GM12892 (cell line): ENCODE measurements around the gene GIGYF2.

Source experiments
- DNase-seq: peaks from one replicate; pipeline ENCODE4 v3.0.0; 2011; ENCODE audit not compliant: insufficient read length
- FAIRE-seq: peaks from 2 replicates; lab custom pipeline; 2011; peaks lifted over from hg19 to GRCh38; lab: Jason Lieb, UNC
- POLR2A ChIP-seq: IDR thresholded peaks from 2 replicates; pipeline ENCODE4 v1.6.1; 2011; ENCODE audit warnings: low read depth, low read length, control low read depth
- POLR2AphosphoS5 ChIP-seq: IDR thresholded peaks from 2 replicates; pipeline ENCODE4 v1.6.1; 2011; ENCODE audit warnings: low read depth, low read length, control low read depth
- TAF1 ChIP-seq: IDR thresholded peaks from 2 replicates; pipeline ENCODE4 v1.6.1; 2011; ENCODE audit warnings: low read depth, mild to moderate bottlenecking, control low read depth, low read length, borderline replicate concordance

Gene GIGYF2

GRCh38 chr2:232731470-232731869 lies 34.3 kb downstream of the GIGYF2 start:
- FAIRE-seq: no peak
- TF ChIP-seq TAF1 (no peak), POLR2A (no peak)
- DNase-seq: no peak

DNA sequence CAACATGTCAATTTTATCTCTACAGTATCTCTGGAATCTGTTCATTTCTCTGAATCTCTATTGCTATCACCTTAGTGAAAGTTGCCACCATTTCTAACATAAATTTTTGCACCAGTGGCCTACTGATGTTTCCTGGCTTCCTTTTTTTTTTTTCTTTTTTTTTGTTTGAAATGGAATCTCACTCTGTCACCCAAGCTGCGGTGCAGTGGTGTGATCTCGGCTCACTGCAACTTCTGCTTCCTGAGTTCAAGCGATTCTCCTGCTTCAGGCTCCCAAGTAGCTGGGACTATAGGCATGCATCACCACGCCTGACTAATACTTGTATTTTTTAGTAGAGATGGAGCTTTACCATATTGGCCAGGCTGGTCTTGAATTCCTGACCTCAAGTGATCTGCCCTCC lies 44.2 kb downstream of the GIGYF2 start:
- DNase-seq (no peak), FAIRE-seq (no peak)
- TF ChIP-seq TAF1 (no peak), POLR2AphosphoS5 (no peak), POLR2A (no peak)

- FAIRE-seq (no peak), DNase-seq (no peak)
- TF ChIP-seq POLR2A: no peak
- no peak for TF ChIP-seq POLR2AphosphoS5
- TF ChIP-seq TAF1: no peak
Observed at GRCh38 chr2:232741972-232742371, 44.8 kb downstream of the GIGYF2 start.

DNA sequence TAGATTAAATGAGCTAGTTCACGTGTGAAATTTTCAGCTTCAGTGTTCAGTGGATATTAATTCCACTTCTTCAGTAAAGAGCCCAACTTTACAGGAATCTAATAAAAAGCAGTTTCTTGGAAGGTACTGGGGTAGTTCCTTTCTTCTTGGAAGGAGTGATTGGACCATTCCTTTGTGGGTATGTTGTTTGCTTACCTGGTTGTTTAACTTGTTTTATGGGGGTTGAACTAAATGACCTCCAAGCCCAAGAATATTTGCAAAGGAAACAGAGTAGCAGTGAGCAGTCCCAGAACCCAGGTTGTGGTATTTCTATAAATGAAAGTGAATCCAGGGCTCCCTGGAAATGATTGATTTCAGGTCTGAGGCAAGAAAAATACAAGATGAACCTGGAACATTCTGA lies 47.8 kb downstream of the GIGYF2 start:
- TF ChIP-seq TAF1: no peak
- TF ChIP-seq POLR2A: no peak
- no peak for TF ChIP-seq POLR2AphosphoS5
- FAIRE-seq (no peak), DNase-seq (no peak)

DNA sequence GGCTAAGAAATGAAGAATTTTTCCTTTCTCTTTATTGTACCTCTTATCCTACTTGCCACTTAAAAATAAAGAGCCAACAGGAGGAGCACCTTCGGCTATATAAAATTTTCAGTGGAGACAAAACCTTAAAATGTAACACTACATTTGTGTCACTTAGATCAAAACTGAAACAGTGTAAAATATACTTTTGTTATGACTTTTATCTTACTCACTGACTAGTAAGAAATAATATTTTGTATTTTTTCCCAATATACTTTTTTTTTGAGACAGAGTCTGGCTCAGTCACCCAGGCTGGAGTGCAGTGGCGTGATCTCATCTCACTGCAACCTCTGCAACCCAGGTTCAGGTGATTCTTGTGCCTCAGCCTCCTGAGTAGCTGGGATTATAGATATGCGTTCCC lies 50.9 kb downstream of the GIGYF2 start:
- no peak for TF ChIP-seq POLR2A
- no peak for TF ChIP-seq POLR2AphosphoS5
- no peak for TF ChIP-seq TAF1
- DNase-seq (no peak), FAIRE-seq (no peak)

DNA sequence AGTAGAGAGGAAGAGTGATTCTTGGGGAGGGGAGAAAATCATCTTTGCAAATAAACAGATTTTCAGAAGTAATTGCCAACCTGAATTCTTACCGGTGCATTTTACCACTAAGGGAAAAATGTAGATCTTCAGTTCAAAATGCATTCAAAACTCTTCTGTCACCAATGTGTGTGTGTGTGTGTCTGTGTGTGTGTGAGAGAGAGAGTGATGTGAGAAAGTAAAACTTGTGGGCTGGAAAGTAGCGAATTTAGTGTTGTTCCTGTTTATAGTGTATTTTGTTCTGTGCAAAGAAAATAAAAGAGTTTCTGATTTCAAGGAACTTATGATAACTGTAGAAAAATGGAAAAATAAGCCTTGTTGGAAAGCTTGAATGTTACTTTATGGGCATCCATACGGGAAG lies 52.2 kb downstream of the GIGYF2 start:
- DNase-seq: no peak
- FAIRE-seq: no peak
- TF ChIP-seq TAF1 (no peak), POLR2A (no peak), POLR2AphosphoS5 (no peak)

DNA sequence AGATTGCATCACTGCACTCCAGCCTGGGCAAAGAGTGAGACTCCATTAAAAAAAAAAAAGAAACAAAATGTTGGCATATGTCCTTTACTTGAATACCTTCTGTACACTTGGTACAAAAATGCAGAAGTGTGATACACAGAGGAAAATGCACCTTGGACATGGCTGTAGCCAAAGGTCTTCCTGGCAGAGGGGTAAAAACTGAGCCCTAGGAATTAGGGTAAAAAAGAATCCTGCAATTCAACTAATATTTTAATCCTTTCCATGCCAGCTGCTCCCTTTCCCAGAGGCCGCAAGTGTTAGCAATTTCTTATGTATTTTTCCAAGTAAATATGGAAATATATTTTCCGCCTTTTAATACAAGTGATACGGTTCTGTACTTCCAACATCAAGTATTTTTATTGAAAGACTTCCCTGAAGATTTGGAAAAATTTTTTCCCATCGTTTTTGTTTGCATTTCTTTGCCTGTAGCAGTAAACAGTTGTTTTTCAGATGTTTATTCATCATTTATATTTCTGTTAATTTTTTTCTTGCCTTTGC lies 53.1 kb downstream of the GIGYF2 start:
- DNase-seq: no peak
- no peak for FAIRE-seq
- TF ChIP-seq POLR2A (no peak), POLR2AphosphoS5 (no peak), TAF1 (no peak)

DNA sequence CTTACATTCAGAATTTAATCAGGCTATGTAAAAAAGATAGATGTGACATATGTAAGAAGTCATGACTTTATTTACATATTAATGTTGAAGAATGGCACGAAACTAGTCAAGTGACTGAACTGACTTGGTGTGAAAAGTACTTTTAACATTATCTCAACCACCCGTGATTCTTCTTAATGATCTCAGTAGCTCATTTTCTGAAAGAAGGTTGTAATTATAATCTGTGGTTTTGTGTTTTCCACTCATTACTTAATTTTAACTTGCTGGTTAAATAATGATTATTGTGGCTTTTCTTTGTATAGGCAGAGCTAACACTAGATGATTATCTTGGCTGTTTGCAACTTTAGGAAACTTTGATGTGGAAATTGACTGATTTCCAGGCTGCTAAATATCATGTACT lies 60.8 kb downstream of the GIGYF2 start:
- no peak for DNase-seq
- no peak for FAIRE-seq
- TF ChIP-seq POLR2A: no peak
- no peak for TF ChIP-seq POLR2AphosphoS5
- no peak for TF ChIP-seq TAF1

GRCh38 chr2:232761301-232761907 lies 64.3 kb downstream of the GIGYF2 start:
- FAIRE-seq (peak; percentile 24), DNase-seq (no peak)

DNA sequence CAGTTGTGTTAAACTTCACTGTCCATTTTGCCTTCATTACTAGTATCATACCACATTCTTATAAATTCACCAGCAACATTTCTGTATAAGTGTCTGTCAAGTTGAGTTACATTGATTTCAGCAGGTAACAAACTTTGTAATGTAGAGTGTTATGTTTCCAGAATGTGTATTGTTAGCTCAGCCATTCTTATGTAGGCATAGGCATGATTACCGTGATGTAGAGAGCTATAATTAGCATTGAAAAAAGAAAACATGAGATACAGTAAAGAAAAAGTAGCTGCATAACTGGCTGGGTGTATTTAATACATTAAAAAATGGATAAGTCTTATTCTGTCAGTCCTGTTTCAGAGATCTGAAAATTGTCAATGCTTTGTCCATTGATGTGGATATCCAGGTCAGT lies 70.7 kb downstream of the GIGYF2 start:
- no peak for FAIRE-seq
- TF ChIP-seq POLR2AphosphoS5: no peak
- no peak for TF ChIP-seq POLR2A
- TF ChIP-seq TAF1: no peak
- DNase-seq: no peak

More at GRCh38 chr2:232761301-232761907, 64.3 kb downstream of the GIGYF2 start:
- TF ChIP-seq TAF1 (no peak), POLR2A (no peak), POLR2AphosphoS5 (no peak)

GRCh38 chr2:232770207-232770606 lies 73.1 kb downstream of the GIGYF2 start:
- FAIRE-seq (no peak), DNase-seq (no peak)
- TF ChIP-seq POLR2AphosphoS5: no peak
- TF ChIP-seq POLR2A: no peak
- TF ChIP-seq TAF1: no peak

DNA sequence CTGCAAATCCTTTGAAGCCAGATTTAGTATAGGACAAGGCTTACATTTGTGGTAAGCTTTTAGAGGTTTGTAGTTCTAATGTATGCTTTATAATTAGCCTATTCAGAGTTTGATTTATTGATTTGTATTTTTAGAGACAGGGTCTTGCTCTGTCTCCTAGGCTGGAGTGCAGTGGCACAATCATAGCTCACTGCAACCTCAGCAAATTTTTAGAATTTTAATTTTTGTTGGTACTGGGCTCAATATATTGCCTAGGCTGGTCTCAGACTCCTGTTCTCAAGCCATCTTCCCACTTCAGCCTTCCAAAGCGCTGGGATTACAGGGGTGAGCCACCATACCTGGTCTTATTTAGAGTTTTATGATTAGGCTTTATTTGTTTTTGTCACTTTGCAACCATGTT lies 74.7 kb downstream of the GIGYF2 start:
- FAIRE-seq (no peak), DNase-seq (no peak)
- TF ChIP-seq POLR2A: no peak
- no peak for TF ChIP-seq TAF1
- no peak for TF ChIP-seq POLR2AphosphoS5
